Liver (tissue), 9 donors: Measurements from ENCODE around the gene OR10C1. TPM values are rescaled to one million over a fixed set of nuclear protein-coding genes. Genes with fewer than 3 reads are reported as not detected.

Experiments used
- DNase-seq: peaks from one replicate; pipeline ENCODE4 v3.0.0-alpha.2; 2017; ENCODE audit warnings: low spot score
- H3K27ac ChIP-seq, 2 donors: one replicate each; pipeline ENCODE4 v1.7.0; 2013; ENCODE audit warnings: inconsistent platforms in 2 of 2, low read length in 2 of 2, control low read depth in 1 of 2, low read depth in 1 of 2, mild to moderate bottlenecking in 1 of 2
- H3K27me3 ChIP-seq, 4 donors: one replicate each; pipeline versions ENCODE4 v1.6.1 to v1.7.0; 2013; ENCODE audit warnings: low read length in 3 of 4, inconsistent platforms in 1 of 4, mild to moderate bottlenecking in 1 of 4, moderate library complexity in 1 of 4; ENCODE audit not compliant: control insufficient read depth in 4 of 4, insufficient read depth in 4 of 4
- H3K36me3 ChIP-seq, 4 donors: one replicate each; pipeline versions ENCODE4 v1.6.1 to v1.7.0; 2013; ENCODE audit warnings: low read length in 3 of 4, mild to moderate bottlenecking in 3 of 4, low read depth in 1 of 4, moderate library complexity in 1 of 4; ENCODE audit not compliant: control insufficient read depth in 4 of 4, insufficient read depth in 3 of 4
- H3K4me1 ChIP-seq, 4 donors: one replicate each; pipeline versions ENCODE4 v1.6.1 to v1.7.0; 2013; ENCODE audit warnings: low read length in 3 of 4, mild to moderate bottlenecking in 3 of 4, moderate library complexity in 1 of 4; ENCODE audit not compliant: control insufficient read depth in 4 of 4, insufficient read depth in 4 of 4
- H3K4me3 ChIP-seq, 3 donors: one replicate each; pipeline versions ENCODE4 v1.6.1 to v1.7.0; 2013; ENCODE audit warnings: low read length in 3 of 3, control low read depth in 1 of 3, low read depth in 1 of 3, mild to moderate bottlenecking in 1 of 3
- H3K9ac ChIP-seq, 2 donors: one replicate each; pipeline ENCODE4 v1.7.0; 2013; ENCODE audit warnings: low read length in 2 of 2, mild to moderate bottlenecking in 2 of 2, moderate library complexity in 2 of 2, control low read depth in 1 of 2, low read depth in 1 of 2
- H3K9me3 ChIP-seq, 4 donors: one replicate each; pipeline versions ENCODE4 v1.6.1 to v1.7.0; 2013; ENCODE audit warnings: low read length in 3 of 4; ENCODE audit not compliant: control insufficient read depth in 4 of 4
- REST ChIP-seq: IDR thresholded peaks from 2 replicates; pipeline ENCODE4 v1.6.1; 2016; ENCODE audit warnings: antibody characterized with exemption, mild to moderate bottlenecking
- WGBS: extraction: QIAGEN DNeasy Blood & Tissue Kit; methylation state at CpG from one replicate; pipeline ENCODE4 v1.1.7; 2013; 5-methylcytosine and 5-hydroxymethylcytosine counted together
- polyA plus RNA-seq, 2 donors: library from polyadenylated mRNA; stranded (reverse) in 1 of 2; unstranded in 1 of 2; fragments of 200-250 nt in 1 of 2; fragments of >200 nt in 1 of 2; fragmentation: Nextera tagmentation in 1 of 2; extraction: Ambion mirVana in 1 of 2; gene quantifications; one replicate each; pipeline versions ENCODE4 v1.2.1 to v1.2.3, GENCODE V29; 2013 to 2015
- total RNA-seq, 2 donors: library from RNA; depleted of rRNA; stranded (reverse); fragments of >200 nt; gene quantifications; one replicate each; pipeline ENCODE4 v1.2.3, GENCODE V29; 2014
- donor health status: healthy.
- donor health status: healthy.
- donor health status: healthy.
- donor health status: healthy.
- donor health status: healthy.

The OR10C1 gene
- total and polyA plus RNA-seq, 4 donors = not detected

DNA sequence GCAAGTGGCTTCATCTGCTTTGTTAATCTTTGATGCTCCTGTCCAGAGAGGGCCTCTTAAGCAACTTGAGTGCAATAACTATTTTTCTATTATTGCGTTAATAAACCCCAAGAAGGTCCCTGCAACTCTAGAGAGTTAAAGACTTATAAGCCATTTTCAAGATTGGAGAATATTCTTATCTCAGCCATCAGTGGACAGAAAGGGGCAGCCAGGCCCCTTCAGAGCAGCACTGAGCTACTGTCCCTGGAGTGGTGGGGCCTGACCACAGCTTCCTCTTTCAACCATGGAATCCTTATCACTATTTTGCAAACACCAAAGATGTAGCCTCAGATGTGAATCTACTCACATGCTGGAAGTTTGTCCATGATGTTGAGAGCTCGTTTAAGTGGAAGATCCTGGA is 51.4 kb downstream of the OR10C1 start:
- H3K4me3 ChIP-seq = no peak overlapping the region
- WGBS = 73% methylated on average over 2 of the region's 2 CpGs

More for the DNA sequence above, 51.4 kb downstream of the OR10C1 start:
- H3K27me3 ChIP-seq = no peaks in the 10 kb centered on the region
- TF ChIP-seq REST = no peak
- peak; percentile 21 for DNase-seq
- H3K36me3 ChIP-seq = no peaks in the 10 kb centered on the region
- no peak overlapping the region for H3K9ac ChIP-seq
- no peaks in the 10 kb centered on the region for H3K9me3 ChIP-seq
- no peaks in the 10 kb centered on the region for H3K4me1 ChIP-seq
- no peak overlapping the region for H3K27ac ChIP-seq

Other genes starting within 250 kb of the OR10C1 start
- not detected for gene OR14J1, start 137.6 kb upstream of the OR10C1 start, total RNA-seq
- gene OR14J1, start 137.6 kb upstream of the OR10C1 start, polyA plus RNA-seq = not detected
- gene OR5V1, start 70.4 kb upstream of the OR10C1 start, total RNA-seq = not detected
- not detected for gene OR5V1, start 70.4 kb upstream of the OR10C1 start, polyA plus RNA-seq
- not detected for gene OR12D3, start 64.0 kb upstream of the OR10C1 start, total RNA-seq
- not detected for gene OR12D3, start 64.0 kb upstream of the OR10C1 start, polyA plus RNA-seq
- gene OR12D2, start 43.7 kb upstream of the OR10C1 start, total RNA-seq = not detected
- gene OR12D2, start 43.7 kb upstream of the OR10C1 start, polyA plus RNA-seq = not detected
- gene OR12D1, start 24.4 kb upstream of the OR10C1 start, total RNA-seq = not detected
- gene OR12D1, start 24.4 kb upstream of the OR10C1 start, polyA plus RNA-seq = not detected
- not detected for gene OR11A1, start 17.8 kb downstream of the OR10C1 start, total RNA-seq
- gene OR11A1, start 17.8 kb downstream of the OR10C1 start, polyA plus RNA-seq = not detected
- gene OR2H1, start 17.8 kb downstream of the OR10C1 start, total RNA-seq = not detected
- gene OR2H1, start 17.8 kb downstream of the OR10C1 start, polyA plus RNA-seq = not detected
- gene MAS1L, start 48.6 kb downstream of the OR10C1 start, total RNA-seq = not detected
- not detected for gene MAS1L, start 48.6 kb downstream of the OR10C1 start, polyA plus RNA-seq
- gene UBD, start 120.4 kb downstream of the OR10C1 start, total RNA-seq = 10 to 100 TPM; 32.6 to 35.1 TPM
- 10 to 100 TPM in 1 of 2 donors, 1 to 10 TPM in 1; 7.0 to 23.5 TPM for gene UBD, start 120.4 kb downstream of the OR10C1 start, polyA plus RNA-seq
- not detected for gene OR2H2, start 145.8 kb downstream of the OR10C1 start, total RNA-seq
- not detected for gene OR2H2, start 145.8 kb downstream of the OR10C1 start, polyA plus RNA-seq
- gene GABBR1, start 193.9 kb downstream of the OR10C1 start, total RNA-seq = 1 to 10 TPM; 1.4 to 4.7 TPM
- 1 to 10 TPM; 1.1 to 1.3 TPM for gene GABBR1, start 193.9 kb downstream of the OR10C1 start, polyA plus RNA-seq
- gene MOG, start 217.8 kb downstream of the OR10C1 start, total RNA-seq = not detected
- gene MOG, start 217.8 kb downstream of the OR10C1 start, polyA plus RNA-seq = not detected
- gene ZFP57, start 241.8 kb downstream of the OR10C1 start, total RNA-seq = not detected
- gene ZFP57, start 241.8 kb downstream of the OR10C1 start, polyA plus RNA-seq = not detected